ENCODE data around the gene CAND1.

CAND1 gene

DNA sequence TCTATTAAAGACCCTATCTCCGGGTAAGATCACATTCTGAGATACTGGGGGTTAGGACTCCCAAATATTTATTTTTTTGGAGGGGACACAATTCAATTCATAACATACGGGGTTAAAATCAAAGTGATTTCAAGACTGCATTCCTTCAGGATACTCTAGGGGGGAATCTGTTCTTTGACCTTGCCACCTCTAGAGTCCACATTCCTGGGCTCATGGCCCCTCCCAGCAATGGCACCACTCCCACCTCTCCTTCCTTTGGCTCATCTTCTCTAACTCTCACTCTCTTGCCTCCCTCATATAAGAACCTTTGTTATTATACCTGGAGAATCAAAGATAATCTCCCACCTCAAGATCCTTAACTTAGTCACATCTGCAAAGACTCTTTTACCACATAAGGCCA is 79.5 kb downstream of the CAND1 start:
- Histone ChIP-seq H3K4me3 (ENCODE audit: low read depth, low read length) (no peak overlapping the region), H3K27me3 (peaks cover 20% of the 10 kb centered on the region), H3K36me3 (no peaks in the 10 kb centered on the region), H3K9me3 (no peaks in the 10 kb centered on the region), H3K4me1 (no peaks in the 10 kb centered on the region)
- TF ChIP-seq, protein P1, sequence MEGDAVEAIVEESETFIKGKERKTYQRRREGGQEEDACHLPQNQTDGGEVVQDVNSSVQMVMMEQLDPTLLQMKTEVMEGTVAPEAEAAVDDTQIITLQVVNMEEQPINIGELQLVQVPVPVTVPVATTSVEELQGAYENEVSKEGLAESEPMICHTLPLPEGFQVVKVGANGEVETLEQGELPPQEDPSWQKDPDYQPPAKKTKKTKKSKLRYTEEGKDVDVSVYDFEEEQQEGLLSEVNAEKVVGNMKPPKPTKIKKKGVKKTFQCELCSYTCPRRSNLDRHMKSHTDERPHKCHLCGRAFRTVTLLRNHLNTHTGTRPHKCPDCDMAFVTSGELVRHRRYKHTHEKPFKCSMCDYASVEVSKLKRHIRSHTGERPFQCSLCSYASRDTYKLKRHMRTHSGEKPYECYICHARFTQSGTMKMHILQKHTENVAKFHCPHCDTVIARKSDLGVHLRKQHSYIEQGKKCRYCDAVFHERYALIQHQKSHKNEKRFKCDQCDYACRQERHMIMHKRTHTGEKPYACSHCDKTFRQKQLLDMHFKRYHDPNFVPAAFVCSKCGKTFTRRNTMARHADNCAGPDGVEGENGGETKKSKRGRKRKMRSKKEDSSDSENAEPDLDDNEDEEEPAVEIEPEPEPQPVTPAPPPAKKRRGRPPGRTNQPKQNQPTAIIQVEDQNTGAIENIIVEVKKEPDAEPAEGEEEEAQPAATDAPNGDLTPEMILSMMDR (IDR thresholded peaks at IDR 0.05; ENCODE audit: low read depth, low read length): no peak
- no peak for DNase-seq

GRCh38 chr12:67352682-67353081 is 83.5 kb downstream of the CAND1 start:
- Histone ChIP-seq H3K9me3 (no peaks in the 10 kb centered on the region), H3K4me3 (ENCODE audit: low read depth, low read length) (no peak overlapping the region), H3K36me3 (no peaks in the 10 kb centered on the region), H3K4me1 (peaks cover 4% of the 10 kb centered on the region), H3K27me3 (peaks cover 49% of the 10 kb centered on the region)
- TF ChIP-seq, protein P1 (IDR thresholded peaks at IDR 0.05; ENCODE audit: low read depth, low read length): no peak
- no peak for DNase-seq

- TF ChIP-seq, protein P1 (IDR thresholded peaks at IDR 0.05; ENCODE audit: low read depth, low read length): no peak
- no peak for DNase-seq
- H3K27me3 ChIP-seq: peaks cover 61% of the 10 kb centered on the region
- no peaks in the 10 kb centered on the region for H3K9me3 ChIP-seq
- peaks cover 4% of the 10 kb centered on the region for H3K4me1 ChIP-seq
- no peaks in the 10 kb centered on the region for H3K36me3 ChIP-seq
- H3K4me3 ChIP-seq (ENCODE audit: low read depth, low read length): no peak overlapping the region
Observed at GRCh38 chr12:67354322-67354721, 85.2 kb downstream of the CAND1 start.

- Histone ChIP-seq H3K36me3 (no peaks in the 10 kb centered on the region), H3K27me3 (peaks cover 60% of the 10 kb centered on the region), H3K4me1 (peaks cover 4% of the 10 kb centered on the region), H3K4me3 (ENCODE audit: low read depth, low read length) (no peak overlapping the region), H3K9me3 (no peaks in the 10 kb centered on the region)
- TF ChIP-seq, protein P1 (IDR thresholded peaks at IDR 0.05; ENCODE audit: low read depth, low read length): no peak
- no peak for DNase-seq
Observed at GRCh38 chr12:67354966-67355365, 85.8 kb downstream of the CAND1 start.

- DNase-seq: peak; percentile 19
- H3K27me3 ChIP-seq: peaks cover 58% of the 10 kb centered on the region
- H3K9me3 ChIP-seq: no peaks in the 10 kb centered on the region
- no peaks in the 10 kb centered on the region for H3K36me3 ChIP-seq
- H3K4me1 ChIP-seq: peaks cover 4% of the 10 kb centered on the region
- TF ChIP-seq, protein P1 (IDR thresholded peaks at IDR 0.05; ENCODE audit: low read depth, low read length): peak; percentile 55
- H3K4me3 ChIP-seq (ENCODE audit: low read depth, low read length): no peak overlapping the region
Observed at GRCh38 chr12:67355428-67356379, 86.5 kb downstream of the CAND1 start.

DNA sequence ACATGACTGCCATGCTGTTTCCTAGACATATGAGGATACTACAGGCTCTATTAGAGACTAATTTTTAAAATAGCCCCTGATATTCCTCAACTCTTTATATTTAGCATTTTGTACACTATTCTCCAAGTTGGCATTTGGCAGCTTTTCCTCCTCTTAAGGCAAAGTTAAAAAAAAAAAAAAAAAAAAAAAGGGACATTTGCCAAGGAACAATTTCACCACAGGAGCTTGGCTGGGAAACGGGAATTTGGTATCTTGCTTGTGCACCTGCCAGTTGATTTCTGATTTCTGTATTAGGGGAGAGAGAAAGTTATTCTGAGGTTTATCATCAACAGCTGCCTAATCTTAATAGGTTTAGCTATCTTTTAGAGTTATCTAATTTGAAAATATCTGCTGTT is 87.2 kb downstream of the CAND1 start:
- TF ChIP-seq, protein P1 (IDR thresholded peaks at IDR 0.05; ENCODE audit: low read depth, low read length): no peak
- Histone ChIP-seq H3K27me3 (peaks cover 58% of the 10 kb centered on the region), H3K4me1 (peaks cover 4% of the 10 kb centered on the region), H3K4me3 (ENCODE audit: low read depth, low read length) (no peak overlapping the region), H3K9me3 (no peaks in the 10 kb centered on the region), H3K36me3 (no peaks in the 10 kb centered on the region)
- no peak for DNase-seq

Measured in BE2C (cell line).